Skeletal muscle satellite cell (primary cell): ENCODE results near the gene TRAPPC4.
"Not testable (repeated sequence)": the region's sequence is repeated elsewhere in the genome, so short reads cannot be mapped to it uniquely, and the experiment has no call there.

Source experiments
- H3K27me3 ChIP-seq: 2 replicates; pipeline ENCODE4 v1.7.0; 2013; ENCODE audit warnings: low read length; ENCODE audit not compliant: control insufficient read depth, insufficient read depth
- H3K36me3 ChIP-seq: 2 replicates; pipeline ENCODE4 v1.7.0; 2013; ENCODE audit warnings: mild to moderate bottlenecking, control low read depth, low read length; ENCODE audit not compliant: insufficient read depth
- H3K4me1 ChIP-seq: 2 replicates; pipeline ENCODE4 v1.7.0; 2013; ENCODE audit warnings: low read length; ENCODE audit not compliant: control insufficient read depth, insufficient read depth
- H3K4me2 ChIP-seq: 2 replicates; pipeline ENCODE4 v1.7.0; 2013; ENCODE audit warnings: mild to moderate bottlenecking, low read length
- H3K4me3 ChIP-seq: 2 replicates; pipeline ENCODE4 v1.7.0; 2013; ENCODE audit warnings: low read length
- H3K9ac ChIP-seq: 2 replicates; pipeline ENCODE4 v1.7.0; 2013; ENCODE audit warnings: mild to moderate bottlenecking, low read depth, low read length, moderate library complexity
- H3K9me3 ChIP-seq: replicated peaks from 2 replicates; pipeline ENCODE4 v1.7.0; 2013; ENCODE audit warnings: mild to moderate bottlenecking, control low read depth, low read length

TRAPPC4 gene

DNA sequence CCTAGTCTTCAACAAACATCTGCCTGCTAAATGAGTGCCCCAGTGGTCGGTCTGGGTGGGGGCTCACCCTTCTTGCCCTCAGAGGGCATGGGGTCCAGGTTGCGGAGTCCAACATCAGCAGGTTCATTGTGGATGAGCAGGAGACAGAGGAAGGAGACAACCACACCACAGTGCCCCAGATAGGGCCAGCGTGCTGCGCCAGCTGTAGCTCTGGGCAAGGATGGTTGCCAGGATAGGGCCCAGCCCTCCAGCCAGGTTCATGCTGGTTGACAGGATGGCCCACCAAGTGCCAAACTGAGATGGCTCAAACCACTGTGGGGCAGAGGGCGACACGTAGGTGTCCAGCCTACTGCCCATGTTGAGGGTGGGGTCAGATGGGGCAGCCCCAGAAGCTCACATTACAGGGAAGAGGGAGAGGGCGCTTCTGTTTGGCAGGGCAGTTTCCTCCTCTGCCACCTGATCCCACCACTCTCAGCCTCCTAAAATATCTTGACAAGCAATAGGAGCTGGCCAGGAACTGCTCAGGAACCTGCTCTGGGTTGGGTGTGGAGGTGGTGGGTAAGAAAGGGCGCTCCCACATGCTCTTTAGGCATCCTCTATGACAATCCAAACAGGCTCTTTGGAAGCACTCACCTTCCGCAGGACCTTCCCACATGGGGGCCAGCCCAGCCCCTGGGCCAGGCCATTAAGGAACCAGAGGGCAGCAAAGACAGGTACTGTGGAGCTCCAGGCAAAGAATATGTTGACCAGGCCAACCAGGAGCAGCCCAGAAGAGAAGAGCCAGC lies 9.2 kb downstream of the TRAPPC4 start:
- H3K9ac ChIP-seq = no peak overlapping the region
- no peak overlapping the region for H3K4me2 ChIP-seq
- H3K36me3 ChIP-seq = peaks cover 28% of the 10 kb centered on the region
- no peaks in the 10 kb centered on the region for H3K9me3 ChIP-seq
- H3K4me3 ChIP-seq = no peak overlapping the region
- peaks cover 13% of the 10 kb centered on the region for H3K4me1 ChIP-seq
- H3K27me3 ChIP-seq = no peaks in the 10 kb centered on the region

DNA sequence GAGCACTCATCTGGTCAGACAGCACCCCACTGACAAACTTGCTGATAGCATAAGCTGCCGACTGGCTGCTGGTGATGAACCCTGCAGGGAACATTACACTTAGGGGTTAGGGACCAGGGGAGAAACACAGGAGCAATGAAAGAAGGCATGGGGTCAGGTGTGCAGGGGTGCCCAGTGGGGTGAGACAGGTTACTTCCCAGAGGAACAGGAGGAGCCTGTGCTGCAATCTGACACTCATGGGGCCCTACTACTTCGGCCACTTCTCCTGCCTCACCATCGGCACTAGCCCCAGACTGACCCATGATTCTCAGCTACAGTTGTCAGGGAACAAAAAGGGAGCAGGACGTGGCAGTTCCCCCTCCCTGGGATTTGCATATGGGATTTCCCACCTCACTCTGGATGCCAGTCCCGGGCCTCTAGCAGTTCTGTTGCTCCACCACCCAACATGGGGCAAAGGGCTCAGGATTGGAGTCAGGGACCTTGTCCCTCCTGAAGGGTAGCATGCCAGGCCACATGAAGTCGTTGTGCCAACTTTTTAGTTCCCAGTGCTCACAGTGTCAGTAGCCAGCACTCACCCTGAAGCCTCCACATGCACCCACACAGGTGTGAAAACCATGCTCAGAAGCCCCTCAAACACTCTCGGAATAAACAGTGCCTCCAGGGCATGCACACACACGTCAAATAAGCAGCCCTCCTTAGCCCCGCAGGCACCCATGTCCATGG lies 9.9 kb downstream of the TRAPPC4 start:
- H3K36me3 ChIP-seq = peaks cover 21% of the 10 kb centered on the region
- no peak overlapping the region for H3K9ac ChIP-seq
- H3K4me2 ChIP-seq = no peak overlapping the region
- H3K9me3 ChIP-seq = no peaks in the 10 kb centered on the region
- no peak overlapping the region for H3K4me3 ChIP-seq
- H3K4me1 ChIP-seq = peaks cover 13% of the 10 kb centered on the region
- H3K27me3 ChIP-seq = no peaks in the 10 kb centered on the region

DNA sequence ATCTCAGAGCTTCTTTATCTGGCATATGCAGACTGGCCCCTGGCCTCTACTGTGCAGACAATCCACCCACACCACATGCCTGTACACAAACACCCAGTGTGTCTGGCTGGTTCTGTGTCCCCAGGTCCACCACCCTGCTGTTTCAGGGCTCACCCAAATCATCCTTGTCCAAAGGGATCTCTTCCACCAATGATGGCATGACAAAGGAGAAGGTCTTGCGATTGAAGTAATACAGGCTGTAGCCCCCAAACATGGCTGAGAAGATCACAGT lies 10.4 kb downstream of the TRAPPC4 start:
- no peak overlapping the region for H3K4me2 ChIP-seq
- H3K4me3 ChIP-seq = no peak overlapping the region
- H3K4me1 ChIP-seq = peaks cover 11% of the 10 kb centered on the region
- no peaks in the 10 kb centered on the region for H3K9me3 ChIP-seq
- H3K27me3 ChIP-seq = no peaks in the 10 kb centered on the region
- H3K9ac ChIP-seq = no peak overlapping the region
- peaks cover 16% of the 10 kb centered on the region for H3K36me3 ChIP-seq

DNA sequence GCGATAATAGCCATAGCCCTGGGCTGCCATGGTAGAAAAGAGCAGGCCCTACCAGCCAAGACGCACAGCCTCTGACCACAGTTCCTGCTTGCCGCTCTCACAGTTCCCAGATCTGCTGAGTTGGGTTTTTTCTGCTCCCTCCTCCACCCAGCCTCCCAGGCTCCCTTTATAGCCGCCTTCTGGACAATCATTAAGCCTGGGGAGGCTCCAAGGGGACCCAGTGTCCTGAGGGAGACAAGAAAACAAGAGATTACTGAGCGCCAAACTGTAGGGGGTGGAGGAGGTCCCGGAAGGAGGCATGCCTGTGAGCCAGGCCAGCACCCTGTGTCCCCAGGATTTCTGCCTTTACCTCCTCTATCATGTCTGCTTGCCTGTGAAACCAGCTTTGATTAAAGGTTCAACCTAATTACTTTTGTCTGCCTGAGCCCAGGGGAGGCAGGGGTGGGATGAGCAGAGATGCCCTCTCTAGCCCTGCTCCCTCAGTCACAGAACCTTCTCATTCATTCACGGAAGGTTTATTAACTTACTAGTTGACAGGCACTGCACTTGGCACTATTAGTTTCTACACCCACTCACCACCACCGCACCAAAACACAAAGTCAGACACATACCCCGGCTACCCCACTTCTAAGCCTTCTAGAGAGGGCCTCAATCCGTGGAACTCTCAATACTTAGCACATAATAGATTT lies 10.9 kb downstream of the TRAPPC4 start:
- Histone ChIP-seq H3K27me3 (no peaks in the 10 kb centered on the region), H3K4me1 (peaks cover 11% of the 10 kb centered on the region), H3K4me3 (peak overlapping the region; percentile 81), H3K9ac (peak overlapping the region; percentile 68), H3K4me2 (peak overlapping the region; percentile 96), H3K9me3 (no peaks in the 10 kb centered on the region), H3K36me3 (peaks cover 11% of the 10 kb centered on the region)

DNA sequence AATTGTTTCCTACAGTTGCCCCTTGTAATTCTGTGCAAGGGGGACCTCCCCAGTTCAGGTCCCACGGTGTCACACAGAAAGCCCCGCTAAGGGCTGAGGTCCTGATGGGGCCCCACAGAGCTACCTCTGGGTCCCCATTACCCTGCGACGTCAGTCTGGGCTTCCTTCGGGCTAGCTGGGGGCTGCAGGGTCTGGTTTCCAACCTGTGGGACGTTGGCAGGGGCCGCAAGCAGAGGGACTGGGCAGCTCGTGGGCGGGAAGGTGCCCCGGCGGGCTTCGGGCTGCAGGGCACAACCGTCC lies 11.4 kb downstream of the TRAPPC4 start:
- peak overlapping the region; percentile 96 for H3K4me2 ChIP-seq
- H3K36me3 ChIP-seq = peaks cover 6% of the 10 kb centered on the region
- H3K9me3 ChIP-seq = no peaks in the 10 kb centered on the region
- no peaks in the 10 kb centered on the region for H3K27me3 ChIP-seq
- H3K4me3 ChIP-seq = peak overlapping the region; percentile 81
- H3K9ac ChIP-seq = peak overlapping the region; percentile 68
- H3K4me1 ChIP-seq = peaks cover 11% of the 10 kb centered on the region

DNA sequence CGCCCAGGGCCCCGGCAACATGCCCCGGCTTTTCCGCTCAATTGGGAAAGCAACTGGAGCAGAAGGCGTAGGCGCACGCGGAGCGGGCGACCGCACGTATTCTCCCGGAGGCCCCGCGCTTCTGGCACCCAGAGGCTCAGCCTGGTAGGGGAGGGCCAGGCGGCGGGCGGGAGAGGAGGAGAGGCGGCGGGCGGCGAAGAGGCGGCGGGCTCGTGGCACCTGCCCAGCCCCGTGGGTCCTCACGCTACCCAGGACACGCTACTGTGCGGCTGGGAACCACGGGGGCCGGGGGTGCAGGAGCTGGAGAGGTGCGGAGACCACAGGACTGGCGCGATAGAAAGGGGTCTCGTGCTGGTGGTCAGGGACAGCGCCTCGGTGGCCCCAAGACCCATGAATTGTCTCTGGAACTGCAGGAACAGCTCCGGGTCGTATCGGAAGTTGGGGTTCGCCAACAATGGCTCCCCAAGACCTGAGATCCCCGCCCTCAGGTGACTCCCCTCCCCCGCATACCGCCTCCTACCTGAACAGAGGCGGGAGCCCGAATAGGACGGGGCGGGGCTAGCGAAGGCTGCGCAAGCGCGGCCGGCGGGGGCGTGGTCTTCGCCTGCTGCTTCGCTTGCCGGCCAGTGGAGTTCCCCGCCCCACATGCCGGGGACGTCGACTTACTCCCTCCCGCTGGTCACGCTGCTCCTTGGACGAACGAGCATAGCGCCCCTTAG lies 11.9 kb downstream of the TRAPPC4 start, which contains the start of gene SLC37A4:
Gene SLC37A4 (minus strand): TSS at position 549 of the 719 bp plus-strand sequence.
- Histone ChIP-seq H3K9me3 (no peaks in the 10 kb centered on the region), H3K27me3 (no peaks in the 10 kb centered on the region), H3K4me3 (peak within 1 kb of the TSS; percentile 81), H3K4me1 (peaks cover 11% of the 10 kb centered on the region), H3K4me2 (peak within 1 kb of the TSS; percentile 96), H3K9ac (peak within 1 kb of the TSS; percentile 68), H3K36me3 (peaks cover 1% of the 10 kb centered on the region)

DNA sequence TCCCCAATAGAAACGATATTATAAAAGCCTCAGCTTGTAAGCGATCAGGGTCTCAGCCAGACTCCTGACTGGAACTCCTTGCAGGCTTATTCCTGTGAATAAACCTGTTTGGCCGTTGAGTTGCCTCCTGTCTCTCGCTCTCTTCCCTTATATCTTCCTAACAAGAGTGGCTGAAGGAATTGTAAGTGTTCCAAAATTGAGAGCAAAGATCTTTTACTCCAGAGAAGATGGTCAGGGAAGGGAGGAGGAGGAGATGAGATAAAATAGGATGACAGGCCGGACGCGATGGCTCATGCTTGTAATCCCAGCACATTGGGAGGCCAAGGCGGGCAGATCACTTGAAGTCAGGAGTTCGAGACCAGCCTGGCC lies 13.3 kb downstream of the TRAPPC4 start:
- Histone ChIP-seq H3K4me1 (peaks cover 11% of the 10 kb centered on the region), H3K9ac (no peak overlapping the region), H3K4me3 (no peak overlapping the region), H3K9me3 (no peaks in the 10 kb centered on the region), H3K4me2 (no peak overlapping the region), H3K36me3 (no peaks in the 10 kb centered on the region), H3K27me3 (no peaks in the 10 kb centered on the region)

DNA sequence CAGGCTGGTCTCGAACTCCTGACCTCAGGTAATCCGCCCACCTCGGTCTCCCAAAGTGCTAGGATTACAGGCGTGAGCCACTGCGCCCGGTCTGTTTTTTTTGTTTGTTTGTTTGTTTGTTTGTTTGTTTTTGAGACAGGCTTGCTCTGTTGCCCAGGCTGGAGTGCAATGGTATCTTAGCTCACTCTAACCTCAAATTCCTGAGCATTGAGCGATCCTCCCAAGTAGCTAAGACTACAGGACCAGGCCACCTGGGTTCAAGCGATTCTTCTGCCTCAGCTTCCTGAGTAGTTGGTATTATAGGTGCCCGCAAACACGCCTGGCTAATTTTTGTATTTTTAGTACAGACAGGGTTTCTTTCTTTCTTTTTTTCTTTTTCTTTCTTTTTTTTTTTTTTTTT lies 14.9 kb downstream of the TRAPPC4 start:
- H3K36me3 ChIP-seq, H3K4me3 ChIP-seq: not testable (repeated sequence)

DNA sequence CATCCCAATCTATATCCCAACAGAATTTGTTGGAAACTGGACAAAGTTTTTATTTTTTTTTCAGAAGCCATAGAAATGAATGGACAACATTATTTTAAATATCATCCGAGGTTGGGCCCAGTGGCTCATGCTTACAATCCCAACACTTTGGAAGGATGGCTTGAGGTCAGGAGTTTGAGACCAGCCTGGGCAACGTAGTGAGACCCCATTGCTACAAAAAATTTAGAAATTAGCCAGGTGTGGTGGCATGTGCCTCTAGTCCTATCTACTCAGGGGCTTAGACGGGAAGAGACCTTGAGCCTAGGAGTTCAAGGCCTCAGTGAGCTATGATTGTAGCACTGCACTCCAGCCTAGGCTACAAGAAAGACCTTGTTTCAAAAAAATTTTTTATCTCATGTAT lies 16.2 kb downstream of the TRAPPC4 start:
- H3K36me3 ChIP-seq = no peaks in the 10 kb centered on the region

More for the DNA sequence above, 14.9 kb downstream of the TRAPPC4 start:
- not testable (repeated sequence) for H3K9me3 ChIP-seq, H3K9ac ChIP-seq, H3K4me2 ChIP-seq, H3K27me3 ChIP-seq
- peaks cover 11% of the 10 kb centered on the region for H3K4me1 ChIP-seq

DNA sequence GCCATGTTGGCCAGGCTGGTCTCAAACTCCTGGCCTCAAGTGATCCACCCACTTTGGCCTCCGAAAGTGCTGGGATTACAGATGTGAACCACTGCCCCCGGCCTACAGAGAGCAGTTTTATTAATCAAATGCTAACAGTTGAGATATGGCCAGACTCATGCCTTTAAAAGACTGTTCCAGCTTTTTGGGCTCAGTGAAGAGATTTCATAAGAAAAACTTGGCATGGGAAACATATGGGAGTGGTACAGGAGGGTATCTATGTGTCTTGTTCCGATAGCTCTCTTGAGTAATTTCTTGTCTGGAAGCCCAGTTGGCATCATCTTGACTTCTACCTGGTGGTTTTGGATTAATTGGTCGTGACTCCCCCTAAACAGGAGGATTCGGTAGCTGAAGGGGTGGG lies 20.3 kb downstream of the TRAPPC4 start:
- Histone ChIP-seq H3K36me3 (no peaks in the 10 kb centered on the region), H3K9me3 (no peaks in the 10 kb centered on the region)

More for the DNA sequence above, 16.2 kb downstream of the TRAPPC4 start:
- H3K4me1 ChIP-seq = peaks cover 5% of the 10 kb centered on the region
- H3K4me3 ChIP-seq = no peak overlapping the region
- no peak overlapping the region for H3K4me2 ChIP-seq
- no peaks in the 10 kb centered on the region for H3K27me3 ChIP-seq
- no peaks in the 10 kb centered on the region for H3K9me3 ChIP-seq
- H3K9ac ChIP-seq = no peak overlapping the region

DNA sequence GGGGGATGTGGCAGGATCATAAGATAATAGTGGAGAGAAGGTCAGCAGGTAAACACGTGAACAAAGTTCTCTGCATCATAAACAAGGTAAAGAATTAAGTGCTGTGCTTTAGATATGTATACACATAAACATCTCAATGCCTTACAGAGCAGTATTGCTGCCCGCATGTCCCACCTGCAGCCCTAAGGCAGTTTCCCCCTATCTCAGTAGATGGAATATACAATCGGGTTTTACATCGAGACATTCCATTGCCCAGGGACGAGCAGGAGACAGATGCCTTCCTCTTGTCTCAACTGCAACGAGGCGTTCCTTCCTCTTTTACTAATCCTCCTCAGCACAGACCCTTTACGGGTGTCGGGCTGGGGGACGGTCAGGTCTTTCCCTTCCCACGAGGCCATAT lies 20.9 kb downstream of the TRAPPC4 start:
- H3K9ac ChIP-seq, H3K36me3 ChIP-seq, H3K4me3 ChIP-seq, H3K4me2 ChIP-seq, H3K27me3 ChIP-seq, H3K4me1 ChIP-seq, H3K9me3 ChIP-seq: not testable (repeated sequence)

More for the DNA sequence above, 20.3 kb downstream of the TRAPPC4 start:
- H3K27me3 ChIP-seq = no peaks in the 10 kb centered on the region
- H3K4me2 ChIP-seq = no peak overlapping the region
- no peak overlapping the region for H3K4me3 ChIP-seq
- H3K4me1 ChIP-seq = no peaks in the 10 kb centered on the region
- H3K9ac ChIP-seq = no peak overlapping the region
